Measurements from ENCODE around the gene MRPS6.

MRPS6 gene

GRCh38 chr21:34075760-34076660 is 2.6 kb downstream of the MRPS6 start:
- Histone ChIP-seq H3K4me2 (no peak overlapping the region), H3K4me1 (ENCODE audit: low read depth, poor library complexity, severe bottlenecking) (peaks cover 9% of the 10 kb centered on the region), H3K36me3 (ENCODE audit: insufficient read depth) (no peaks in the 10 kb centered on the region), H2AFZ (ENCODE audit: low read depth) (no peak overlapping the region), H3K4me3 (IDR thresholded peaks at IDR 0.05; ENCODE audit: insufficient read depth, low read depth, low read length) (no peak overlapping the region), H4K20me1 (ENCODE audit: insufficient read depth) (0 out of 2 replicates have a peak, but pooled peaks cover 4% of the 10 kb centered on the region), H3K27ac (no peak overlapping the region), H3K79me2 (ENCODE audit: insufficient read depth, low read depth) (peaks cover 11% of the 10 kb centered on the region), H3K9ac (no peak overlapping the region), H3K27me3 (ENCODE audit: insufficient read depth, low read depth) (no peaks in the 10 kb centered on the region)
- TF ChIP-seq, protein P1, sequence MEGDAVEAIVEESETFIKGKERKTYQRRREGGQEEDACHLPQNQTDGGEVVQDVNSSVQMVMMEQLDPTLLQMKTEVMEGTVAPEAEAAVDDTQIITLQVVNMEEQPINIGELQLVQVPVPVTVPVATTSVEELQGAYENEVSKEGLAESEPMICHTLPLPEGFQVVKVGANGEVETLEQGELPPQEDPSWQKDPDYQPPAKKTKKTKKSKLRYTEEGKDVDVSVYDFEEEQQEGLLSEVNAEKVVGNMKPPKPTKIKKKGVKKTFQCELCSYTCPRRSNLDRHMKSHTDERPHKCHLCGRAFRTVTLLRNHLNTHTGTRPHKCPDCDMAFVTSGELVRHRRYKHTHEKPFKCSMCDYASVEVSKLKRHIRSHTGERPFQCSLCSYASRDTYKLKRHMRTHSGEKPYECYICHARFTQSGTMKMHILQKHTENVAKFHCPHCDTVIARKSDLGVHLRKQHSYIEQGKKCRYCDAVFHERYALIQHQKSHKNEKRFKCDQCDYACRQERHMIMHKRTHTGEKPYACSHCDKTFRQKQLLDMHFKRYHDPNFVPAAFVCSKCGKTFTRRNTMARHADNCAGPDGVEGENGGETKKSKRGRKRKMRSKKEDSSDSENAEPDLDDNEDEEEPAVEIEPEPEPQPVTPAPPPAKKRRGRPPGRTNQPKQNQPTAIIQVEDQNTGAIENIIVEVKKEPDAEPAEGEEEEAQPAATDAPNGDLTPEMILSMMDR (conservative IDR thresholded peaks at IDR 0.05; ENCODE audit: low read depth, low read length) = no peak

DNA sequence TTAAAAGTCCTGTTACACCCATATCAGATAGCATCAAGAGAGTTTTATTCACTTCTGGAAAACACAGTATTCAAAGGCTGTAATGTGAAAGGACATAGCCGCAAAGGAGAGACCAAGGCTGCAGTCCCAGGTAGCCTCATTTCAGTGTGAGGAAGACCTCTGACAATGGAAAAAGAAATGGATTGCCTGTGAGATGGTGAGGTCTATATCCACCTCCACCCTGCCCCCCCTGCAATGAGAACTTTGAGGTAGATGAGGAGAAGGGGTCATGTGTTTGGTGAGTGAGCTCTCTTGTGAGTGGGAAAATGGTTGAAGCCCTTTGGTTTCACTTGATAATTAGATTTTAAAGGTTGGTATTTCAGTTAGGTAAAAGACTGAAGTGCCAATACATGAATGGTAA is 3.5 kb downstream of the MRPS6 start:
- Histone ChIP-seq H3K4me2 (no peak overlapping the region), H3K27ac (no peak overlapping the region), H2AFZ (ENCODE audit: low read depth) (no peak overlapping the region), H3K79me2 (ENCODE audit: insufficient read depth, low read depth) (peaks cover 11% of the 10 kb centered on the region), H4K20me1 (ENCODE audit: insufficient read depth) (peaks cover 7% of the 10 kb centered on the region; the same call in 1 of the 2 replicates), H3K4me1 (ENCODE audit: low read depth, poor library complexity, severe bottlenecking) (peaks cover 17% of the 10 kb centered on the region), H3K36me3 (ENCODE audit: insufficient read depth) (no peaks in the 10 kb centered on the region), H3K4me3 (IDR thresholded peaks at IDR 0.05; ENCODE audit: insufficient read depth, low read depth, low read length) (no peak overlapping the region), H3K27me3 (ENCODE audit: insufficient read depth, low read depth) (no peaks in the 10 kb centered on the region), H3K9ac (no peak overlapping the region)
- TF ChIP-seq, protein P1 (conservative IDR thresholded peaks at IDR 0.05; ENCODE audit: low read depth, low read length) = no peak

- Histone ChIP-seq H3K27ac (no peak overlapping the region), H3K4me3 (IDR thresholded peaks at IDR 0.05; ENCODE audit: insufficient read depth, low read depth, low read length) (no peak overlapping the region), H3K79me2 (ENCODE audit: insufficient read depth, low read depth) (peaks cover 11% of the 10 kb centered on the region), H2AFZ (ENCODE audit: low read depth) (no peak overlapping the region), H3K36me3 (ENCODE audit: insufficient read depth) (no peaks in the 10 kb centered on the region), H4K20me1 (ENCODE audit: insufficient read depth) (peaks cover 7% of the 10 kb centered on the region; the same call in 1 of the 2 replicates), H3K27me3 (ENCODE audit: insufficient read depth, low read depth) (no peaks in the 10 kb centered on the region), H3K4me2 (no peak overlapping the region), H3K4me1 (ENCODE audit: low read depth, poor library complexity, severe bottlenecking) (peaks cover 25% of the 10 kb centered on the region), H3K9ac (no peak overlapping the region)
- TF ChIP-seq, protein P1 (conservative IDR thresholded peaks at IDR 0.05; ENCODE audit: low read depth, low read length) = no peak
These were observed 4.5 kb downstream of the MRPS6 start for GRCh38 chr21:34077888-34078287.

DNA sequence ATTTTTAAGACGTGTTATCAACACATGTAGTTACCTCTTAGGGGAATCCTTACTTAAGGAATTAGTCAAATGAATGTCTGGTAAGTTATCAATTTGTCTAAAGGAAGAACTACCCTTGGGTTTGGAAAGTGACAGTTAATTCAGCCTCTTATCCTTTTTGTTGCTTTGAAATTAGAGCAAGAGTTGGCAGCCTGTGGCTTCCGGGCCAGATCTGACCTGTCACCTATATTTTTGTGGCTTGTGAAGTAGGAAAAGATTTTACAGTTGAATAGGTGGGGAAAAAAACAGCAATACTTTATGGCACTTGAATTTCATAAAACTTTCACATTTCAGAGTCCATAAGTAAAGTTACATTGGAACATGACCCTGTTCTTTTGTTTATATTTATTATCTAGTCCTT is 5.5 kb downstream of the MRPS6 start:
- H3K4me2 ChIP-seq = no peak overlapping the region

More for the DNA sequence above, 5.5 kb downstream of the MRPS6 start:
- Histone ChIP-seq H3K27me3 (ENCODE audit: insufficient read depth, low read depth) (no peaks in the 10 kb centered on the region), H3K79me2 (ENCODE audit: insufficient read depth, low read depth) (peaks cover 20% of the 10 kb centered on the region), H3K4me3 (IDR thresholded peaks at IDR 0.05; ENCODE audit: insufficient read depth, low read depth, low read length) (no peak overlapping the region), H3K36me3 (ENCODE audit: insufficient read depth) (no peaks in the 10 kb centered on the region), H3K9ac (no peak overlapping the region), H3K27ac (no peak overlapping the region), H2AFZ (ENCODE audit: low read depth) (no peak overlapping the region), H4K20me1 (ENCODE audit: insufficient read depth) (peaks cover 8% of the 10 kb centered on the region; the same call in 1 of the 2 replicates), H3K4me1 (ENCODE audit: low read depth, poor library complexity, severe bottlenecking) (peaks cover 32% of the 10 kb centered on the region)
- TF ChIP-seq, protein P1 (conservative IDR thresholded peaks at IDR 0.05; ENCODE audit: low read depth, low read length) = no peak

All from KMS-11 (cell line).